ENCODE data around the gene DNAL4.
A peak's percentile ranks its signal among the peaks of the same experiment; 100 is the strongest.
"Not testable (repeated sequence)": the region's sequence is repeated elsewhere in the genome, so short reads cannot be mapped to it uniquely, and the experiment has no call there.

Gene DNAL4

GRCh38 chr22:38826801-38827200 is 32.9 kb upstream of the DNAL4 start:
- DNase-seq: no peak

DNA sequence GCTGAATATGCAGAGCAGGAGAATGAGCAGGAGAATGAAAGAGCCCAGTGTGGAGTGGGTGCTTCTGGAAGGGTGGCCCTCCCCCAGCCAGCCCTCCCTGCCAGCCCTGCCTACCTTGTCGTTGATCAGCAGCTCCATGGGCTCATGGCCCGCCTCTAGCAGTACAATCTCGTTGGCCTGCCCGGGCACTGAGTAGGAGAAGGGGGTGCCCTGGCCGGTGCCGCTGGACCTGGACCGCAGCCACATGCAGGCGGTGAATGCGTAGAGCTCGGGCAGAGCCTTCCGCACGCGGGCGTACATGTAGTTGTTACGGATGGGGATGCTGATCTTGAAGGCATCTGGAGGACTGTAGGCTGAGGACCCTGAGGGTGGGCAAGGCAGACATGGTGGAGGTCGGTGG is 32.4 kb upstream of the DNAL4 start:
- no peak for DNase-seq

DNA sequence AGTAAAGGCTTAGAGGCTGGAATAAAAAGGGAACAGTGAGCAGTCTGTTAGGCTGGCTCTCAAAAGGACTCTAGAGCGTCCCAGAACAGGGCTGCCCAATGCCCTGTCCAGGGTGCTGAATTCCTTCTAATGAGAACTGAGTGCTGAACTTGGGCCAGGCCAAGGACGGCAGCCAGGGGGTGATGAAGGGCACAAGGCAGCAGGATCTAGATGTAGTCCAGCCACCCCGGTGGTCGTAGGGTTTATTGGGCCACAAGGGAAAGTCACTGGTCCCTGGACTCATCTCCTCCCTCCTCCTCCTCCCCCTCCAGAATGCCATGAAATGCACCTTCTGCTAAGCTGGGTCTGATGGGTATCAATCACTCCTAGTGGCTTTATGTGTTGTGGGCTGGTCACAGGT is 30.6 kb upstream of the DNAL4 start:
- peak in 1 of 2 experiments; percentile 2 for DNase-seq

- DNase-seq: no peak
Observed at GRCh38 chr22:38823637-38824036, 29.7 kb upstream of the DNAL4 start.

- DNase-seq: no peak
Observed at GRCh38 chr22:38823076-38823475, 29.1 kb upstream of the DNAL4 start.

DNA sequence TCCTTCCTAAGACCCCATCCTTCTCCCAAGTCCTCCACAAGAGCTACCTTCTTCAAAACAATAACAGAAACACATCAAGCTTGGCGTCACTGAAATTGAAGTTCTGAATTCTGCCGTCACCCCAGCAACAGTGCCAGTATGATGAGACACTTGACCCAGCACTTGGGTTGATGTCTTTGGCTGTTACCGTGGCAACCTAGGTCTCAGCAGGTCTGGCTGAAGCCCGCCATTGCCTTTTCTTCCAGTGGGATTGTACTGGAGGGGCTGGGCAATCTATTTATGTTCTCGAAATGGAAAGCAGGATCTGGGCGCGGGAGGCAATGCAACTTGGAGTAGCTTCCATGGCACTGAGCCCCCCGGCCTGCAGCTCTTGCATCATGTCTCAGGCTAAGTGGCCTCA is 26.1 kb upstream of the DNAL4 start:
- DNase-seq: no peak

GRCh38 chr22:38819387-38819940 is 25.5 kb upstream of the DNAL4 start:
- DNase-seq: no peak

DNA sequence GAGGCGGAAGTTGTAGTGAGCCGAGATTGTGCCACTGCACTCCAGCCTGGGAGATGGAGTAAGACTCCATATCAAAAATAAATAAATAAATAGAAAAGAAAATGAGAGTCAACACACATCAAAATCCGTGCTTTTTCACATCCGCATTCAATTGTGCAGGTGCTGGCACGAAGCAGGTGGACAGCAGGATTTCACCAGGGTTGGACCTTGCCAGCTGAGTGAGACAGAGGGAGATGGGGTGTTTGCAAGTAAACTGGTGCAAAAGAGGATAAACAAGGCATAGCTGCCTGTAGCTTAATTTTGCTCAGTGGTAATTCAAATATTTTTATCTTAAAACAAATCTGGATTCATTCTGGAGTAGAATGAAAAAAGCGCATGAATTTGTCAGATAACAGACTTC is 23.3 kb upstream of the DNAL4 start:
- no peak for DNase-seq

GRCh38 chr22:38815842-38816241 is 21.9 kb upstream of the DNAL4 start:
- DNase-seq: no peak

DNA sequence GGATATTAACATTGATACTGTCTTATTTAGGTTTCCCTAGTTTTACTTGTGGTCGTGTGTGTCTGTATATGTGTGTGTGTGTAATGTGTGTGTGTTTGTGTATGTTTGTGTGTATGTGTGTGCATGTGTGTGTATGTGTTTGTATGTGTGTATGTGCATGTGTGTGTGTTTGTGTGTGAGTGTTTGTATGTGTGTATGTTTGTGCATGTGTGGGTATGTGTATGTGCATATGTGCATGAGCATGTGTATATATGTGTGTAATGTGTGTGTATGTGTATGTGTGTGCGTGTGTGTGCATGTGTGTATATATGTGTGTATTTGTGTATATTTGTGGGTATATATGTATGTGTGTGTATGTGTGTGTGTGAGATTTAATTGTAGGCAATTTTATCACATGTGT is 17.3 kb upstream of the DNAL4 start:
- DNase-seq: no peak

DNA sequence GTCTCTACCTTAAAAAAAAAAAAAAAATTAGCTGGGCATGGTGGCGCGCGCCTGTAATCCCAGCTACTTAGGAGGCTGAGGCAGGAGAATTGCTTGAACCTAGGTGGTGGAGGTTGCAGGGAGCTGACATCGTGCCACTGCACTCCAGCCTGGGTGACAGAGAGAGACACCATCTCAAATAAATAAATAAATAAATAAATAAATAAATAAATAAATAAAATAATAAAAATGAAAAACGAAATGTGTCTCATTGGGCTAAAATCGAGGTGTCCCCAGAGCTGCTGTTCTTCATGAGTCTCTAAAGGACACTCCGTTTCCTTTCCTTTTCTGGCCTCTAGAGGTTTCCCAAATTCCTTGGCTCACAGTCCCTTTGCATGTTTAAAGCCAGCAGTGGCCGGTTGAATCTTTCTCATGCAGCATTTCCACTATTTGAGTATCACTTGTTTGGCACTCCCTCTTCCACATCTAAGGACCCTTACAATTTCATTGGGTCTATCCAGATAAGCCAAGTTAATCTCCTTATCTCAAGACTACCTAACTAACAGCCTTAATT is 11.2 kb upstream of the DNAL4 start:
- not testable (repeated sequence) for DNase-seq

GRCh38 chr22:38802671-38803121 is 8.8 kb upstream of the DNAL4 start:
- peak; percentile 66 to 67 for DNase-seq

- DNase-seq: no peak
Observed at GRCh38 chr22:38799265-38800002, 5.5 kb upstream of the DNAL4 start.

- DNase-seq: no peak
Observed at GRCh38 chr22:38798496-38798895, 4.6 kb upstream of the DNAL4 start.

GRCh38 chr22:38796262-38796957 is 2.5 kb upstream of the DNAL4 start:
- no peak for DNase-seq

- DNase-seq: no peak
Observed at GRCh38 chr22:38795569-38795968, 1.6 kb upstream of the DNAL4 start.

DNA sequence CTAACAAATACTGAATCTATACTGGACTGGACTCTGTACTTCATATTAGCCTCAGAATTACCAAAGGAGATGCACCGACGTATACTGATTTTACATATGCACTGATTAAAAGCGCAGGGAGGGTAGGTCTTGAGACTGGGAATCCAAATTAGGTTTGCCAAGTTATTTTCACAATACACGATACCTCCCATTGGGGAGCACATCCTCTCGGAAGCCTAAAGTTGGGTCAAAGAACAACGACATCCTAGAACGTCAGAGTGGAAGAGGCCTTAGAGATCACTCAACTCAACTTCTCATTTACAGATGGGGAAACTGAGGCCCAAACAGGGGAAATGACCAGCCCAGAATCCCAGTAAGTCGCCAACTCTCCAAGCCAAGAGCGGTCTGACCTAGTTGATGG is 626 bp downstream of the DNAL4 start:
- no peak for DNase-seq

DNA sequence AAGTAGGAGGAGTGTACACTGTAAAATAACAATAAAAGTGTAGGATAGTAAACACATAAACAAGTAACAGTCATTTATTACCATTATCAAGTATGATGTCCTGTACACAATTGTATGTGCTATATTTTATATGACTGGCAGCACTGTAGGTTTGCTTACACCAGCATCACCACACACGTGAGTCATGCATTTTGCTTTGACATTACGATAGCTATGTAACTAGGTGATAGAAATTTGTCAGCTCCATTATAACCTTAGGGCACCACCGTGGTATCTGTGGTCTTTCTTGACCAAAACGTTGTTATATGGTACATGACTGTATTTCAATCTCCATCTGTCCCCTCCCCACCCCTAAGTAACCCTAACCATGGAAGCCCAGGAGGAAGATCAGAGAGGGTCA is 1.1 kb downstream of the DNAL4 start:
- DNase-seq: no peak

DNA sequence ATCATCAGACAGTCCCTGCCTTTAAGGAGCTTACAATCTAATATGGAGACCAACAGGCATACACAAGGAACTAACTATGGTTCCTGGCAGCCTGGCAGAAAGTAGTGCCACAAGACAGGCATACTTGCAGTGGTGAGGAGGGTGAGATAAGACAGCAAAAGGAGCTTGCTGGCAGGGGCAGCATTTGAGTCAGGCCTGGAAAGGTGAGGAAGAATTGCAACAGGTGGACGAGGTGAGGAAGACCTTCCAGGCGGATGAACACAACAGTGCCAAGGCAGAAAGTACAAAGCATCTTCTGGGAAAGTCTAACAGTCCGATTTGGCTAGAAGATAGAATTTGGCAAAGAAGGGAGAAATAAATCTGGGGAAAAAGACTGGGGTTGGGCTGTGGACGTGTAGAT is 4.3 kb downstream of the DNAL4 start:
- no peak for DNase-seq

GRCh38 chr22:38788846-38789245 is 5.1 kb downstream of the DNAL4 start:
- no peak for DNase-seq

GRCh38 chr22:38788021-38788816 is 5.7 kb downstream of the DNAL4 start:
- no peak for DNase-seq

- DNase-seq: no peak
Observed at GRCh38 chr22:38786631-38787030, 7.3 kb downstream of the DNAL4 start.

DNA sequence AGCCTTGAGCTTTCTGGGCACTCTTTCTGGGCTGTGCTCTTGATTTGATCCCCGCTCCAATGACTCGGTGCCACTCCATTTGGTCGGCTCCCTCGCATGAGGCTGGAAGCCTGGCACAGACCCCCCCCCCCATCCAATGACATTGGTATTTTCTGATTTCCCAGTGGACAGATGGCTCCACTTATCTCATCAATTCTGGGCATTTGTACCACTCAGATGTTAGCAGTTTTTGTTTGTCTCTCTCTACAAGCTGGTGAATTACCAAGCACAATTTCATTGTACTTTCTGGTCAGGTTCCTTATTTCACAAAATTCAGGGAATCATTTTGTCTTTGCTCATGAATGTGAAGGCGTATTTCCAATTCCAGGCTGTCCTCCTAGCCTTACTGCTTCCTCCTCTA is 9.1 kb downstream of the DNAL4 start:
- no peak for DNase-seq

Data from SW 1271 (cell line).